ENCODE measurements around the gene PTGER1. TPM values are rescaled to one million over a fixed set of nuclear protein-coding genes. Genes with fewer than 3 reads are reported as not detected.

The PTGER1 gene
- total RNA-seq, 1 donor from 2014 or later, result 0.91 TPM

- no peak overlapping the region for H3K4me3 Mint-ChIP-seq (ENCODE audit: unreplicated experiment)
- TF ChIP-seq EZH2 (IDR thresholded peaks at IDR 0.05; ENCODE audit: insufficient read depth, low read length) (no peak), CTCF (IDR thresholded peaks at IDR 0.05; ENCODE audit: insufficient read depth, low read depth, low read length) (no peak)
- no peaks in the 10 kb centered on the region for H3K27me3 Mint-ChIP-seq (ENCODE audit: low read depth, unreplicated experiment)
- Histone ChIP-seq H3K27me3 (ENCODE audit: insufficient read depth, low read length) (no peaks in the 10 kb centered on the region), H4K20me1 (ENCODE audit: insufficient read depth, low read length) (peaks cover 29% of the 10 kb centered on the region), H3K36me3 (ENCODE audit: insufficient read depth, low read length) (peaks cover 3% of the 10 kb centered on the region), H3K4me3 (ENCODE audit: insufficient read depth, low read depth, low read length) (no peak overlapping the region), H3K9ac (ENCODE audit: low read length) (no peak overlapping the region), H3K27ac (ENCODE audit: low read depth, low read length) (no peak overlapping the region), H3K9me3 (ENCODE audit: insufficient read depth, low read depth, low read length) (no peaks in the 10 kb centered on the region), H3K79me2 (ENCODE audit: insufficient read depth, low read length) (peaks cover 24% of the 10 kb centered on the region), H2AFZ (ENCODE audit: low read depth, low read length) (no peak overlapping the region), H3K4me1 (ENCODE audit: insufficient read depth, low read length) (no peaks in the 10 kb centered on the region), H3K4me2 (ENCODE audit: low read length) (no peak overlapping the region)
- FAIRE-seq (no peak), DNase-seq (ENCODE audit: low read depth) (no peak)
- no peaks in the 10 kb centered on the region for H3K4me1 Mint-ChIP-seq (ENCODE audit: low read depth, unreplicated experiment)
- H3K9me3 Mint-ChIP-seq (ENCODE audit: unreplicated experiment), result no peaks in the 10 kb centered on the region
- peaks cover 13% of the 10 kb centered on the region for H3K36me3 Mint-ChIP-seq (ENCODE audit: low read depth, unreplicated experiment)
- no peak overlapping the region for H3K27ac Mint-ChIP-seq (ENCODE audit: unreplicated experiment)
Measured at GRCh38 chr19:14441041-14441938, 33.9 kb downstream of the PTGER1 start.

- TF ChIP-seq EZH2 (IDR thresholded peaks at IDR 0.05; ENCODE audit: insufficient read depth, low read length), result no peak
- H3K27ac ChIP-seq (ENCODE audit: low read depth, low read length), result no peak overlapping the region
- H2AFZ ChIP-seq (ENCODE audit: low read depth, low read length), result no peak overlapping the region
- no peaks in the 10 kb centered on the region for H3K27me3 ChIP-seq (ENCODE audit: insufficient read depth, low read length)
- no peak overlapping the region for H3K27ac Mint-ChIP-seq (ENCODE audit: unreplicated experiment)
- H3K4me3 ChIP-seq (ENCODE audit: insufficient read depth, low read depth, low read length), result no peak overlapping the region
- H4K20me1 ChIP-seq (ENCODE audit: insufficient read depth, low read length), result peaks cover 29% of the 10 kb centered on the region
- no peak overlapping the region for H3K4me3 Mint-ChIP-seq (ENCODE audit: unreplicated experiment)
- peaks cover 11% of the 10 kb centered on the region for H3K36me3 Mint-ChIP-seq (ENCODE audit: low read depth, unreplicated experiment)
- no peak overlapping the region for H3K4me2 ChIP-seq (ENCODE audit: low read length)
- H3K9me3 Mint-ChIP-seq (ENCODE audit: unreplicated experiment), result no peaks in the 10 kb centered on the region
- no peaks in the 10 kb centered on the region for H3K9me3 ChIP-seq (ENCODE audit: insufficient read depth, low read depth, low read length)
- no peaks in the 10 kb centered on the region for H3K27me3 Mint-ChIP-seq (ENCODE audit: low read depth, unreplicated experiment)
- H3K4me1 Mint-ChIP-seq (ENCODE audit: low read depth, unreplicated experiment), result no peaks in the 10 kb centered on the region
- FAIRE-seq (no peak), DNase-seq (ENCODE audit: low read depth) (no peak)
- peaks cover 3% of the 10 kb centered on the region for H3K4me1 ChIP-seq (ENCODE audit: insufficient read depth, low read length)
- peaks cover 29% of the 10 kb centered on the region for H3K79me2 ChIP-seq (ENCODE audit: insufficient read depth, low read length)
- H3K36me3 ChIP-seq (ENCODE audit: insufficient read depth, low read length), result peaks cover 3% of the 10 kb centered on the region
- no peak overlapping the region for H3K9ac ChIP-seq (ENCODE audit: low read length)
Measured at GRCh38 chr19:14440049-14440448, 35.1 kb downstream of the PTGER1 start.

- H3K9me3 Mint-ChIP-seq (ENCODE audit: unreplicated experiment), result no peaks in the 10 kb centered on the region
- no peak overlapping the region for H2AFZ ChIP-seq (ENCODE audit: low read depth, low read length)
- no peak overlapping the region for H3K4me3 ChIP-seq (ENCODE audit: insufficient read depth, low read depth, low read length)
- no peak overlapping the region for H3K4me3 Mint-ChIP-seq (ENCODE audit: unreplicated experiment)
- DNase-seq (ENCODE audit: low read depth) (no peak), FAIRE-seq (no peak)
- peaks cover 29% of the 10 kb centered on the region for H4K20me1 ChIP-seq (ENCODE audit: insufficient read depth, low read length)
- peaks cover 13% of the 10 kb centered on the region for H3K4me1 ChIP-seq (ENCODE audit: insufficient read depth, low read length)
- H3K79me2 ChIP-seq (ENCODE audit: insufficient read depth, low read length), result peaks cover 32% of the 10 kb centered on the region
- no peak for TF ChIP-seq CTCF (IDR thresholded peaks at IDR 0.05; ENCODE audit: insufficient read depth, low read depth, low read length)
- no peaks in the 10 kb centered on the region for H3K9me3 ChIP-seq (ENCODE audit: insufficient read depth, low read depth, low read length)
- H3K36me3 ChIP-seq (ENCODE audit: insufficient read depth, low read length), result peaks cover 3% of the 10 kb centered on the region
- no peak overlapping the region for H3K27ac ChIP-seq (ENCODE audit: low read depth, low read length)
- H3K9ac ChIP-seq (ENCODE audit: low read length), result no peak overlapping the region
- H3K27ac Mint-ChIP-seq (ENCODE audit: unreplicated experiment), result no peak overlapping the region
- no peak overlapping the region for H3K4me2 ChIP-seq (ENCODE audit: low read length)
- H3K27me3 ChIP-seq (ENCODE audit: insufficient read depth, low read length), result no peaks in the 10 kb centered on the region
- H3K27me3 Mint-ChIP-seq (ENCODE audit: low read depth, unreplicated experiment), result no peaks in the 10 kb centered on the region
- peaks cover 2% of the 10 kb centered on the region for H3K4me1 Mint-ChIP-seq (ENCODE audit: low read depth, unreplicated experiment)
- peaks cover 11% of the 10 kb centered on the region for H3K36me3 Mint-ChIP-seq (ENCODE audit: low read depth, unreplicated experiment)
Measured at GRCh38 chr19:14439014-14439413, 36.1 kb downstream of the PTGER1 start.
